ENCODE measurements around the gene WDR90. TPM values are rescaled to one million over a fixed set of nuclear protein-coding genes. Genes with fewer than 3 reads are reported as not detected.

The WDR90 gene
- polyA plus RNA-seq, 1 donor (not counting 4 experiments of a cell fraction or from before 2014, with no cell fraction given): 5.9 TPM

- dilution Hi-C loops (cut with MboI; ENCODE audit: extremely low pct_ligation_motif_present, low sequenced_read_pairs): no loop called here
- Histone ChIP-seq H3K4me3 (ENCODE audit: control insufficient read depth in 2 of 3, extremely low read depth in 1 of 3, insufficient read depth in 2 of 3, low read depth in 1 of 3, low read length in 3 of 3) (peak within 1 kb of the TSS; percentile 60 to 68 (median 66)), H4K20me1 (ENCODE audit: control insufficient read depth, extremely low read depth, insufficient read depth, low read length) (peaks cover 16% of the 10 kb centered on the region), H3K27ac (ENCODE audit: control insufficient read depth, insufficient read depth, low read length) (peak within 1 kb of the TSS; percentile 36), H3K79me2 (ENCODE audit: control insufficient read depth, insufficient read depth, low read length) (peaks cover 37% of the 10 kb centered on the region), H3K36me3 (ENCODE audit: control insufficient read depth in 2 of 2, extremely low read depth in 1 of 2, insufficient read depth in 2 of 2, low read length in 2 of 2) (peaks cover 12 to 37% of the 10 kb centered on the region in 2 experiments), H3K9me3 (ENCODE audit: control insufficient read depth, low read depth, low read length) (no peaks in the 10 kb centered on the region), H3K4me1 (ENCODE audit: control insufficient read depth, extremely low read depth, insufficient read depth, low read length) (peaks cover 27% of the 10 kb centered on the region), H3K9ac (ENCODE audit: control insufficient read depth, extremely low read depth, insufficient read depth, low read length) (peak within 1 kb of the TSS; percentile 60), H2AFZ (ENCODE audit: control insufficient read depth, low read length) (no peak within 1 kb of the TSS), H3K9me1 (ENCODE audit: control insufficient read depth, extremely low read depth, insufficient read depth, low read length) (no peaks in the 10 kb centered on the region), H3K4me2 (ENCODE audit: control insufficient read depth, extremely low read depth, insufficient read depth, low read depth, low read length) (peak within 1 kb of the TSS; percentile 80), H3K27me3 (ENCODE audit: control insufficient read depth, extremely low read depth, insufficient read depth, low read length) (no peaks in the 10 kb centered on the region)
- no peak for DNase-seq (ENCODE audit: low read depth, low spot score)
- TF ChIP-seq CTCF (optimal IDR thresholded peaks at IDR 0.05 in 1 of 3, IDR thresholded peaks at IDR 0.05 in 1 of 3, conservative IDR thresholded peaks at IDR 0.05 in 1 of 3; ENCODE audit: extremely low read depth in 1 of 3, insufficient read depth in 2 of 3, low read length in 3 of 3) (no peak), EZH2 (IDR thresholded peaks at IDR 0.05; ENCODE audit: low read length) (no peak)
- FAIRE-seq: no peak
These were observed 35.1 kb downstream of the WDR90 start, which contains the start of gene JMJD8 for GRCh38 chr16:684071-684794. JMJD8 (minus strand) TSS chr16:684334; CDS start chr16:684319, 15 bp downstream.

- Histone ChIP-seq H3K4me1 (ENCODE audit: control insufficient read depth, extremely low read depth, insufficient read depth, low read length) (peaks cover 33% of the 10 kb centered on the region), H3K79me2 (ENCODE audit: control insufficient read depth, insufficient read depth, low read length) (peaks cover 41% of the 10 kb centered on the region)
These were observed 36.0 kb downstream of the WDR90 start for GRCh38 chr16:684961-685696.

More at GRCh38 chr16:684961-685696, 36.0 kb downstream of the WDR90 start:
- no peak for TF ChIP-seq EZH2 (IDR thresholded peaks at IDR 0.05; ENCODE audit: low read length)
- no peak for TF ChIP-seq CTCF (optimal IDR thresholded peaks at IDR 0.05 in 1 of 3, IDR thresholded peaks at IDR 0.05 in 1 of 3, conservative IDR thresholded peaks at IDR 0.05 in 1 of 3; ENCODE audit: extremely low read depth in 1 of 3, insufficient read depth in 2 of 3, low read length in 3 of 3)
- H3K4me3 ChIP-seq (ENCODE audit: control insufficient read depth in 2 of 3, extremely low read depth in 1 of 3, insufficient read depth in 2 of 3, low read depth in 1 of 3, low read length in 3 of 3): peak overlapping the region in 1 of 3 experiments; percentile 60
- no peak overlapping the region for H2AFZ ChIP-seq (ENCODE audit: control insufficient read depth, low read length)
- DNase-seq (ENCODE audit: low read depth, low spot score) (no peak), FAIRE-seq (no peak)
- no peaks in the 10 kb centered on the region for H3K9me1 ChIP-seq (ENCODE audit: control insufficient read depth, extremely low read depth, insufficient read depth, low read length)
- dilution Hi-C loops (cut with MboI; ENCODE audit: extremely low pct_ligation_motif_present, low sequenced_read_pairs): no loop called here
- H3K27ac ChIP-seq (ENCODE audit: control insufficient read depth, insufficient read depth, low read length): no peak overlapping the region
- peaks cover 16% of the 10 kb centered on the region for H4K20me1 ChIP-seq (ENCODE audit: control insufficient read depth, extremely low read depth, insufficient read depth, low read length)
- no peaks in the 10 kb centered on the region for H3K27me3 ChIP-seq (ENCODE audit: control insufficient read depth, extremely low read depth, insufficient read depth, low read length)
- no peak overlapping the region for H3K9ac ChIP-seq (ENCODE audit: control insufficient read depth, extremely low read depth, insufficient read depth, low read length)
- H3K4me2 ChIP-seq (ENCODE audit: control insufficient read depth, extremely low read depth, insufficient read depth, low read depth, low read length): peak overlapping the region; percentile 27
- peaks cover 12 to 37% of the 10 kb centered on the region in 2 experiments for H3K36me3 ChIP-seq (ENCODE audit: control insufficient read depth in 2 of 2, extremely low read depth in 1 of 2, insufficient read depth in 2 of 2, low read length in 2 of 2)
- no peaks in the 10 kb centered on the region for H3K9me3 ChIP-seq (ENCODE audit: control insufficient read depth, low read depth, low read length)

Data from keratinocyte (primary cell).